AG08395 (cell line): ENCODE measurements around the gene ARHGEF1.
"Not testable (repeated sequence)": the region's sequence is repeated elsewhere in the genome, so short reads cannot be mapped to it uniquely, and the experiment has no call there.

Experiments
- DNase-seq: peaks from one replicate; pipeline ENCODE4 v3.0.0; 2012; ENCODE audit warnings: mixed read lengths, low spot score

Gene ARHGEF1

GRCh38 chr19:41863209-41863931 lies 19.6 kb upstream of the ARHGEF1 start:
- DNase-seq, result no peak

DNA sequence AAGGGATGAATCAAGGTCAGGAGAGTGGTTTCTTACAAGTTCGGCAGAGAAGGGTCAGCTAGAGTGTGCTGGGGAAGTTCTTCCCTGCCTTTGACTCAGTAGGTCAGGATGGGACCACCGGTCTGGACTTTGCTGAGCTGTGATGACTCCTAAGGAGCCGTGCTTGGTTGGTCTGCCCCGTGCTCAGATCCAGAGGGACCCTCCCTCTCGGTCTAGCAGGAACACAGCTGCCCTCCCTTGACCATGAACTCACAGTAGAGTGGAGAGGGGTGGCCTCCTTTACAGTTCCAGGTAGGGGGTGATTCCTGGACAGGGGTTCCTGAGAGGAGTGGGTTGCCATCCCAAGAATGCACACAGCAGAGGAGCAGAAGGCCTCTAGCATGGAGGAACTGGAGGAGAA lies 18.6 kb upstream of the ARHGEF1 start:
- no peak for DNase-seq

DNA sequence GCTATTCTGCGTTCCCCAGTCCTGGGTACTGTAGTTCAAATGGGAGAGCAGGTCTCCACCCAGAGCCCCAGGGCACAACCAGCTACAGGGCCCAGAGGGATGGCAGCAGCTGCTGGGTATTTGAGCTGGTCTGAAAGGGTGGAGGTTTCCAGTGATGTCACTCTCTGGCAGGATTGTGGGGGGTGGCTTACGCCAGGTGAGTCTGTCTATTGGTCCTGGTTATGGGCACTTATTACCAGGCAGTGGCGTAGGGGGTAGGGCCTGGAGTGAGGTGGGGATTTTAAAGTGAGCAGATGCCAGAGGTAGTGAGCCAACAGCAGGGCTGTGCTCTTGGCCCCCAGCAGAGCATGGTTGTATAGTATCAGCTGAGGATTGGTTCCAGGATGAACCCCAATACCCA lies 16.7 kb upstream of the ARHGEF1 start:
- no peak for DNase-seq

DNA sequence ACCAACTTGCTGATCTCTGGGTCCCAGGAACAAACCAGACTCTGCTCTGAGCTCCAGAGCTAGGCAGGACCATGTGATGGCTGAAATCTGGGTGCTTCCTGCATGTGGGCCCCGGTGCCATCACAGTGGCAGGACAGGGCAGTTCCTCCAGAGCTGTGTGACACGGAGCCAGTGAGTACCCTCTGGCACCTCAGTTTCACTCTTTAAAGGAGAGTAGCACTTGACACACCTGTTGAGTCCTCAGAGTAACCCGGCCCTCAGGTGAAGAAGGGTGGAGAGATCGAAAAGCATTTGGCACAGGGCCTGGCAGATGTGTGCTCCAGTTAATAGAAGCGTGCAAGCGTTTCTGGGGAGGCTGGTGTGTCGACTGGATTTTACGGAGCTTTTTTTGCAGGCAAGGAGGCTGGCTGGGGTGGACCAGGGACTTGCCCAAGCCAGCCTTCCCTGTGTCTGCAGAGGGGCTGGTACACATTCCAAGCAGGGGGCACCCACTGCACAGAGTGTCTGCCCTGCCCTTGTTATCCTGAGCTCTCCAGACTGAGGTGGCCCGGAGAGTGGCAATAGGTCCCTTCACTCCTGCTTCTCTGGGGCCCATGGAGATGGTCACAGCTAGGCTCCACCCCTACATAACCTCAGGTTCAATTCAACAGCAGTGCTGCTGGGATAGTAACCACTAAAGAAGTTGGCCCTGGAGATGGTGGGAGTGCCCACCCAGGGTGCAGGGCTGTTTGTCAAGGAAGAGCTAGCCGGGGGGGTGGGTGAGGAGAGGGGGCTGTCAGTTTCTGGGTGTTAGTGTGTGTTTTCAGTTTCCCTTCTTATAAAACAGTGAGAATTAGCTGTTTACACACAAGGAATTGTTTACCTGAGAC lies 14.6 kb upstream of the ARHGEF1 start:
- no peak for DNase-seq

- no peak for DNase-seq
Measured at GRCh38 chr19:41868989-41869300, 14.0 kb upstream of the ARHGEF1 start.

DNA sequence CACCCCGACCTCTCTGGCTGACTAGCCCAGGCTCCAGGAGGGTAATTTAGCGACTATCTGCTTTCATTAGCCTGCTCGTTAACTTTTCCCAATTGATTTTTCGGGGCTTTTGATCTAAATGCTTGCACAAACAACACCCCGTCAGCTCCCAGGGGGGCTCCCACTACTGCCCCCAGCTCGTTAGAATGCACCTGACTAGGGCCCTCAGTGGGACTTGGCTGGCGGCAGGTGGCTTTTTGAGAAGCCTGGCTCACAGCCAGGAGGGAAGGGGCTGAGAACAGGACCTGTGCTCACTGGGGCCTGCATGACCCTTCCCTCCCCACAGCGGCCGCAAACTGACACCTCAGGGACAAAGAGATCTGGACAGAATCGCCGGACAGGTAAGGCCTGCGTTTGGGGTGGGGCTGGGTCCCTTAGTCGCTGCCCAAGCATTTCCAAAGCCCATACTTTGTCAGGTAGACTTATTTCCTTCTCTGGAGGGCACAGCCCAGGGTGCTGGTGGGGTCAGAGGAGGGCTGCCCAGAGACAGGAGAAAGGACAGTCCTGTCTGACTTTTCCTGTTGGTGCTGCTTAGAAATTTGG lies 13.5 kb upstream of the ARHGEF1 start:
- DNase-seq, result no peak

GRCh38 chr19:41870401-41870873 lies 12.5 kb upstream of the ARHGEF1 start:
- DNase-seq, result peak; percentile 40

- DNase-seq, result no peak
Measured at GRCh38 chr19:41871573-41872383, 11.2 kb upstream of the ARHGEF1 start.

GRCh38 chr19:41872384-41872774 lies 10.6 kb upstream of the ARHGEF1 start:
- DNase-seq, result no peak

GRCh38 chr19:41872775-41873647 lies 10.0 kb upstream of the ARHGEF1 start:
- DNase-seq, result peak; percentile 48

DNA sequence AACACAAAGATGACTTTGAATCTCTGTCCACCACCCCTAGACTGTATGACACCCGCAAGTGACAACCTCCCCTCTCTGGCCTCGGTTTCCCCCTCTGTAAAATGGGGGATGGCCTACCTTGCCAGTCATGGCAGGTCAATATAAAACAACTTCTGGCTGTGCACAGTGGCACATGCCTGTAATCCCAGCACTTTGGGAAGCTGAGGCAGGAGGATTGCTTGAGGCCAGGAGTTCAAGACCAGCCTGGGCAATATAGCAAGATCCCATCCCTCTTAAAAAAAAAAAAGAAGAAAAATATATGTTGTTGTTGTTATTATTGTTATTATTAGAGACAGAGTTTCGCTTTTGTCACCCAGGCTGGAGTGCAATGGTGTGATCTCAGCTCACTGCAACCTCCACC lies 7.0 kb upstream of the ARHGEF1 start:
- not testable (repeated sequence) for DNase-seq

DNA sequence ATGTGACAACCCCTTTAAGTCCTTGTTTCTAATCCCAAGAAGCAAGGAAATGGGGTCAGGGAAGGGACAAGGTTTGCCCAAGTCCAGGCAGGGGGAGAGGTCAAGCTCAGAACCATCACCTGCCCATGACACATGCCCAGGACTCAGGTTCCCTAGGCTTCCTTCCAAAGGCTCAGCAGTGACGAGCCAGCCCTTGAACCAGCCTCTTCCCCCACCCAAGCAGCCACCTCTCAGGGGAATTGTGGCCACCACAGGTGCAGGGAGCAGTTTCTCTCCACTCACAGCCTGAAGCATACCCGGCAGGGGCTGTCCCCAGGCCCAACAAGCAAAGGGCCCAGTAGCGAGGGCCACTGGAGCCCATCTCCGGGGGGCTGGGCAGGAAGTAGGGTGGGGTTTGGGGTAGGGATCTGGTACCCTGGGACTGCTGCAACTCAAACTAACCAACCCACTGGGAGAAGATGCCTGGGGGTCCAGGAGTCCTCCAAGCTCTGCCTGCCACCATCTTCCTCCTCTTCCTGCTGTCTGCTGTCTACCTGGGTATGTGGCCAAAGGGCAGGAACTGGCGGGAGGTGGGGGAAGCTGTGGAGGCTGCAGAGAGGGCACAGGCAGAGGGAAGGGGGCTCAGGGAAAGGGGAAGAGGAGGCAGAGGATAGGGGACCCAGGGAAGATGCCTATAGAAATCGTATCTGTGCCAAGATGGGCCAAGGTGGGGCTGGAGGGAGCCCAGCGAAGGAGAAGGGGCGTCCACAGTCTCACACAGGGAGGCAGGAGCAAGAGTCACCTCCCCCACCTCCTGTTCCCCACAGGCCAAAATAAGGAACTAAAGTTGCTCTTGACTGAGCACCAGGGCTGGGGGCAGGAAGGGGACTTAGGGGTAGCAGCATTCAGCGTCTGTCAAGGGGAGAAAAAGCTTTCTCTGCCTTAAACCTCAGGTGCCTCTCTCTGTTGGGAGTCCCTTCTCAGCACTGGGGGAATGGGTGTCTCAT lies 5.8 kb upstream of the ARHGEF1 start, which contains the start of gene CD79A:
Gene CD79A (plus strand): TSS at position 433 of the 986 bp plus-strand sequence. CDS start 26 bp downstream, at position 459.
- DNase-seq, result no peak

GRCh38 chr19:41877916-41878905 lies 4.8 kb upstream of the ARHGEF1 start:
- no peak for DNase-seq

- DNase-seq, result no peak
Measured at GRCh38 chr19:41879080-41879479, 3.9 kb upstream of the ARHGEF1 start.

DNA sequence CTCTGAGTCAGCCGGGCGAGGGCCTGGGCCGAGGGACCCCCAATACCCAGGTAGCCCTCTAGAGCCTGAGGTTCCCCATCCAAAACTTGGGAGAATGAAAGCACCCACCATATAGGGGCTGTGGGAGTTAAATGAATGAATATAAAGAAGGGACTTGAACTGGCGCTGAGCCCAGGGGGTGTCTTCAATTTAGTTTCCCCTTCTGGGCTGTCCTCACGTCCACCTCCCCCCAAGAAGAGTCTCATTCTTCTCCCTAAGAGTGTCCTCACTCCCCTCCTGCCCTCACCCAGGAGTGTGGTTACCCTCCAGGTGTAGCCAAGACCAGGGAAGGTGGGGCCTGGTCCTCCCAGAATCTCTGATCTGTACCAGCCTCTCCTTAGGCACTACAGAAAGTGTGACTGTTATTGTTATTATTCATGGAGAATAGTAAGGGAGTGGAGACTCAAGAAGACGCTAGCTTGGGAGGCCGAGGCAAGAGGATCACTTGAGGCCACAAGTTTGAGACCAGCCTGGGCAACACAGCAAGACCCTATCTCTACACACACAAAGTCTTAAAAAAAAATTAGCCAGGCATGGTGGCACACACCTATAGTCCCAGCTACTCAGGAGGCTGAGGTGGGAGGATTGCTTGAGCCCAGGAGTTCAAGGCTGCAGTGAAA lies 3.2 kb upstream of the ARHGEF1 start:
- no peak for DNase-seq

DNA sequence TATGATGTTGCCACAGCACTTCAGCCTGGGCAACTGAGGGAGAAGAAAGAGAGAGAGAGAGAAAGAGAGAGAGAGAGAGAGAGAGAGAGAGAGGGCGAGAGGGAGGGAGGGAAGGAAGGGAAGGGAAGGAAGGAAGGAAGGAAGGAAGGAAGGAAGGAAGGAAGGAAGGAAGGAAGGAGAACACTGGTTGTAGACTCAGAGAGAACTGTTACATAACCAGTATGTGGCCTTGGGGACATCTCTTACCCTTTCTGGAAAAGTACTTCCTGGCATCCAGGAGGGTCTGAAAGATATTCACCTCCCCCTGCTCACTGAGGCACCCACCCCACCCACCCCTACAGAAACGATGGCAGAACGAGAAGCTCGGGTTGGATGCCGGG lies 2.7 kb upstream of the ARHGEF1 start:
- DNase-seq, result no peak

- DNase-seq, result no peak
Measured at GRCh38 chr19:41883463-41883820, 458 bp downstream of the ARHGEF1 start.
